CD14-positive monocyte (primary cell): ENCODE results near the gene LDB3. TPM values are rescaled to one million over a fixed set of nuclear protein-coding genes. Genes with fewer than 3 reads are reported as not detected.

Experiments
- DNase-seq, 3 donors: peaks; one replicate each; pipeline ENCODE4 v3.0.0-alpha.2; 2011 to 2022
- H2AFZ ChIP-seq: 2 replicates; pipeline ENCODE4 v1.6.0; 2012; ENCODE audit warnings: mild to moderate bottlenecking, low read depth, low read length, inconsistent platforms; ENCODE audit not compliant: insufficient read depth, poor library complexity, severe bottlenecking
- H3K27ac ChIP-seq, 2 donors: 1 replicate in 1 of 2; 2 replicates in 1 of 2; pipeline ENCODE4 v1.5.1; 2012 to 2013; ENCODE audit warnings: low read length in 2 of 2, control low read depth in 1 of 2, inconsistent platforms in 1 of 2, low read depth in 1 of 2, mild to moderate bottlenecking in 1 of 2
- H3K27me3 ChIP-seq, 2 donors: one replicate each; pipeline versions ENCODE4 v1.6.0 to v1.6.1; 2011 to 2013; ENCODE audit warnings: low read length in 2 of 2; ENCODE audit not compliant: control insufficient read depth in 2 of 2, insufficient read depth in 2 of 2
- H3K36me3 ChIP-seq, 2 donors: replicated peaks in 1 of 2; 1 replicate in 1 of 2; 2 replicates in 1 of 2; pipeline versions ENCODE4 v1.5.1 to v1.6.1; 2012 to 2013; ENCODE audit warnings: low read length in 2 of 2, control low read depth in 1 of 2, inconsistent platforms in 1 of 2, mild to moderate bottlenecking in 1 of 2; ENCODE audit not compliant: insufficient read depth in 2 of 2, control insufficient read depth in 1 of 2
- H3K4me1 ChIP-seq, 2 donors: 1 replicate in 1 of 2; 2 replicates in 1 of 2; pipeline versions ENCODE4 v1.5.1 to v1.6.1; 2012 to 2013; ENCODE audit warnings: low read length in 2 of 2, control low read depth in 1 of 2, inconsistent platforms in 1 of 2, mild to moderate bottlenecking in 1 of 2, moderate library complexity in 1 of 2; ENCODE audit not compliant: insufficient read depth in 2 of 2, control insufficient read depth in 1 of 2
- H3K4me2 ChIP-seq: replicated peaks from 2 replicates; pipeline ENCODE3; 2012; ENCODE audit warnings: low read length, moderate library complexity, mild to moderate bottlenecking; ENCODE audit not compliant: poor library complexity, severe bottlenecking; ENCODE audit errors: extremely low read depth
- H3K4me3 ChIP-seq, 3 experiments: fragments of 200-600 bp in 1 of 3; sonication (generic) in 1 of 3; replicated peaks in 1 of 3; 1 replicate in 2 of 3; 2 replicates in 1 of 3; pipeline ENCODE4 v1.5.1; 2011 to 2013; ENCODE audit warnings: low read length in 3 of 3, mild to moderate bottlenecking in 3 of 3, control low read depth in 2 of 3, low read depth in 2 of 3, inconsistent platforms in 1 of 3, moderate library complexity in 1 of 3
- H3K79me2 ChIP-seq: 2 replicates; pipeline ENCODE4 v1.6.0; 2012; ENCODE audit warnings: mild to moderate bottlenecking, control low read depth, inconsistent platforms, low read length, moderate library complexity; ENCODE audit not compliant: insufficient read depth
- H3K9ac ChIP-seq: 2 replicates; pipeline ENCODE4 v1.6.0; 2017; ENCODE audit warnings: low read length, mild to moderate bottlenecking; ENCODE audit not compliant: insufficient read depth, poor library complexity, severe bottlenecking
- H3K9me3 ChIP-seq, 2 donors: replicated peaks in 1 of 2; 1 replicate in 1 of 2; 2 replicates in 1 of 2; pipeline versions ENCODE4 v1.5.1 to v1.6.1; 2012 to 2013; ENCODE audit warnings: low read length in 2 of 2, control low read depth in 1 of 2; ENCODE audit not compliant: control insufficient read depth in 1 of 2, insufficient read depth in 1 of 2
- H4K20me1 ChIP-seq: 2 replicates; pipeline ENCODE4 v1.6.0; 2012; ENCODE audit warnings: mild to moderate bottlenecking, low read length, control low read depth, moderate library complexity; ENCODE audit not compliant: insufficient read depth
- H3K27ac Mint-ChIP-seq, 7 donors: one replicate each; pipeline ENCODE4 v1.8.0; 2020; ENCODE audit warnings: mild to moderate bottlenecking in 7 of 7, mixed read lengths in 7 of 7, moderate library complexity in 6 of 7, inconsistent platforms in 2 of 7
- H3K27me3 Mint-ChIP-seq, 3 donors: one replicate each; pipeline ENCODE4 v1.8.0; 2021 to 2022; ENCODE audit warnings: low read depth in 3 of 3, mild to moderate bottlenecking in 3 of 3, mixed read lengths in 3 of 3, moderate library complexity in 3 of 3, inconsistent platforms in 1 of 3
- H3K36me3 Mint-ChIP-seq, 2 donors: one replicate each; pipeline ENCODE4 v1.8.0; 2020; ENCODE audit warnings: mixed read lengths in 2 of 2, inconsistent platforms in 1 of 2, mild to moderate bottlenecking in 1 of 2
- H3K4me1 Mint-ChIP-seq: one replicate; pipeline ENCODE4 v1.8.0; 2020; ENCODE audit warnings: mild to moderate bottlenecking, mixed read lengths
- H3K4me3 Mint-ChIP-seq, 2 donors: one replicate each; pipeline ENCODE4 v1.8.0; 2020; ENCODE audit warnings: mild to moderate bottlenecking in 2 of 2, mixed read lengths in 2 of 2, moderate library complexity in 1 of 2
- H3K9me3 Mint-ChIP-seq, 7 donors: one replicate each; pipeline ENCODE4 v1.8.0; 2020 to 2022; ENCODE audit warnings: mixed read lengths in 7 of 7, mild to moderate bottlenecking in 6 of 7, moderate library complexity in 6 of 7, inconsistent platforms in 2 of 7
- CTCF ChIP-seq: fragments of 200-600 bp; IDR thresholded peaks from one replicate; pipeline ENCODE4 v1.8.0; 2022; ENCODE audit warnings: antibody characterized with exemption, mild to moderate bottlenecking
- WGBS: methylation state at CpG from one replicate; pipeline ENCODE4 v1.1.5; 2013; ENCODE audit warnings: missing lambda C conversion rate; ENCODE audit not compliant: insufficient coverage; 5-methylcytosine and 5-hydroxymethylcytosine counted together
- intact Hi-C, 2 donors: fragments of 100-400 bp; cut with micrococcal nuclease; formaldehyde crosslinking; loops; one replicate each; pipeline versions ENCODE4 v1.15.0 to v1.15.1; 2023
- polyA plus RNA-seq, 3 donors: library from polyadenylated mRNA; depleted of rRNA in 1 of 3; unstranded in 2 of 3; stranded (reverse) in 1 of 3; fragments of 300-500 nt in 2 of 3; fragments of >200 nt in 1 of 3; fragmentation: Illumina TruSeq in 2 of 3; gene quantifications; 1 replicate in 2 of 3; 2 replicates in 1 of 3; pipeline ENCODE4 v1.2.3, GENCODE V29; 2012 to 2021

The LDB3 gene
- polyA plus RNA-seq, 3 donors, result not detected

GRCh38 chr10:86657011-86657395 is 11.3 kb upstream of the LDB3 start:
- Mint-ChIP-seq H3K4me1 (no peaks in the 10 kb centered on the region), H3K36me3 (no peaks in the 10 kb centered on the region), H3K4me3 (no peak overlapping the region), H3K27me3 (peaks cover 0 to 5% (median 2%) of the 10 kb centered on the region in 3 donors), H3K9me3 (no peaks in the 10 kb centered on the region), H3K27ac (no peak overlapping the region)
- 90% methylated on average over 7 of the region's 8 CpGs for WGBS
- Histone ChIP-seq H3K4me1 (no peaks in the 10 kb centered on the region), H3K4me2 (no peak overlapping the region), H3K27ac (no peak overlapping the region), H3K9me3 (no peaks in the 10 kb centered on the region), H4K20me1 (no peaks in the 10 kb centered on the region), H3K36me3 (no peaks in the 10 kb centered on the region), H3K9ac (no peak overlapping the region), H3K27me3 (no peaks in the 10 kb centered on the region), H3K4me3 (no peak overlapping the region), H3K79me2 (no peaks in the 10 kb centered on the region), H2AFZ (no peak overlapping the region)
- intact Hi-C loops, result no loop called here
- DNase-seq, result no peak
- TF ChIP-seq CTCF, result no peak

GRCh38 chr10:86657396-86658011 is 10.8 kb upstream of the LDB3 start:
- Histone ChIP-seq H3K9me3 (no peaks in the 10 kb centered on the region), H3K27me3 (no peaks in the 10 kb centered on the region), H3K9ac (no peak overlapping the region), H3K27ac (no peak overlapping the region), H3K4me3 (no peak overlapping the region), H2AFZ (no peak overlapping the region), H3K4me1 (no peaks in the 10 kb centered on the region), H4K20me1 (no peaks in the 10 kb centered on the region), H3K4me2 (no peak overlapping the region), H3K79me2 (no peaks in the 10 kb centered on the region), H3K36me3 (no peaks in the 10 kb centered on the region)
- no peaks in the 10 kb centered on the region for H3K36me3 Mint-ChIP-seq
- no peaks in the 10 kb centered on the region for H3K9me3 Mint-ChIP-seq
- no peaks in the 10 kb centered on the region for H3K4me1 Mint-ChIP-seq
- intact Hi-C loops, result no loop called here
- no peak for DNase-seq
- no peak overlapping the region for H3K4me3 Mint-ChIP-seq
- H3K27ac Mint-ChIP-seq, result no peak overlapping the region
- H3K27me3 Mint-ChIP-seq, result peaks cover 0 to 5% (median 2%) of the 10 kb centered on the region in 3 donors
- WGBS, result 73% methylated on average over 16 of the region's 19 CpGs
- TF ChIP-seq CTCF, result no peak
